ENCODE measurements around the gene MBTPS1. TPM values are rescaled to one million over a fixed set of nuclear protein-coding genes. Genes with fewer than 3 reads are reported as not detected.

Gene MBTPS1
- total RNA-seq, 3 donors from 2014 or later (not counting 1 experiment from before 2014, with no cell fraction given), result 85.2 to 124 (median 113) TPM

DNA sequence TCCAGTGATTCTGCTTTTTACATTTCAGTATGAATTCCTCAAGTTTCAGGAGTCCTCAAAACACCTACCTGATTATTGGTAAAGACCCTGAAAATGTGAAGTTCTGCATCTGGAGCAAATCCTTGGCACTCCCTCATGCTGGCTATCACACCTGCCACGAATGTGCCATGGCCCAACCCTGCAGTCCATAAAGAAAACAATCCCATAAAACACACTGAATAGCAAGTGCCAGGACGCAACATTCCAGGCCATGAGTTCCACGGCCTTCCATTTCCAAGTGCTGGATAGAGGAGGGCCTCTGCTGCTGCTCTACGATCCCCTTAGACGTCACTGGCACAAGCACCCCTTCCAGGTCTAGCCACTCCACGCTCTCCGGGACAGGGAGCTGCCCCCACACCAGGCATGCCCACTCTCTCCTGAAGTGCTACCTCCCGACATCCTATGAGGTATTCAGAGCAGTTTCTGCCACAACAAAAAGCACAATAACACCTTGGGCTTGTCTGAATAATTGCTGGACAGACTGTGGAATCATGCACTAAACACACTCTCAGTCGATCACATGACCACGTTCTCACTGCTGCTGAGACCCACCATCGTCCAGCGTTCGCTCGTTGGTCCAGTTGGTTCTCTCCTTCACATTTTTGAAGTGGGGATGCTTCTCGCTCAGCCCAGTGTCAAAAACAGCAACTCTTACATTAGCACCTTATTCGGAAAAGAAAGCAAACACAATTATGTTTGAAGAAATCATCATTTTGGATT lies 23.4 kb downstream of the MBTPS1 start:
- intact Hi-C loops (cut with micrococcal nuclease), result no loop called here
- Histone ChIP-seq H3K27me3 (ENCODE audit: control insufficient read depth, insufficient read depth, low read length) (no peaks in the 10 kb centered on the region), H3K9me3 (ENCODE audit: control insufficient read depth, insufficient read depth, low read length) (no peaks in the 10 kb centered on the region), H3K4me1 (ENCODE audit: control insufficient read depth, insufficient read depth, low read length) (peaks cover 9% of the 10 kb centered on the region), H3K36me3 (ENCODE audit: control insufficient read depth, insufficient read depth, low read length) (peaks cover 77% of the 10 kb centered on the region), H3K4me3 (ENCODE audit: low read length) (no peak overlapping the region), H3K27ac (ENCODE audit: low read length) (no peak overlapping the region)
- Mint-ChIP-seq H3K27ac (no peak overlapping the region), H3K4me1 (peaks cover 12 to 16% of the 10 kb centered on the region in 2 donors), H3K4me3 (no peak overlapping the region), H3K27me3 (ENCODE audit: low read depth in 2 of 2) (no peaks in the 10 kb centered on the region), H3K9me3 (no peaks in the 10 kb centered on the region), H3K36me3 (peaks cover 45% of the 10 kb centered on the region)
- ATAC-seq (no peak), DNase-seq (no peak)
- TF ChIP-seq, protein P1, sequence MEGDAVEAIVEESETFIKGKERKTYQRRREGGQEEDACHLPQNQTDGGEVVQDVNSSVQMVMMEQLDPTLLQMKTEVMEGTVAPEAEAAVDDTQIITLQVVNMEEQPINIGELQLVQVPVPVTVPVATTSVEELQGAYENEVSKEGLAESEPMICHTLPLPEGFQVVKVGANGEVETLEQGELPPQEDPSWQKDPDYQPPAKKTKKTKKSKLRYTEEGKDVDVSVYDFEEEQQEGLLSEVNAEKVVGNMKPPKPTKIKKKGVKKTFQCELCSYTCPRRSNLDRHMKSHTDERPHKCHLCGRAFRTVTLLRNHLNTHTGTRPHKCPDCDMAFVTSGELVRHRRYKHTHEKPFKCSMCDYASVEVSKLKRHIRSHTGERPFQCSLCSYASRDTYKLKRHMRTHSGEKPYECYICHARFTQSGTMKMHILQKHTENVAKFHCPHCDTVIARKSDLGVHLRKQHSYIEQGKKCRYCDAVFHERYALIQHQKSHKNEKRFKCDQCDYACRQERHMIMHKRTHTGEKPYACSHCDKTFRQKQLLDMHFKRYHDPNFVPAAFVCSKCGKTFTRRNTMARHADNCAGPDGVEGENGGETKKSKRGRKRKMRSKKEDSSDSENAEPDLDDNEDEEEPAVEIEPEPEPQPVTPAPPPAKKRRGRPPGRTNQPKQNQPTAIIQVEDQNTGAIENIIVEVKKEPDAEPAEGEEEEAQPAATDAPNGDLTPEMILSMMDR (IDR thresholded peaks at IDR 0.05), result no peak
- 97% methylated on average over 16 of the region's 16 CpGs for WGBS (ENCODE audit: insufficient coverage)

DNA sequence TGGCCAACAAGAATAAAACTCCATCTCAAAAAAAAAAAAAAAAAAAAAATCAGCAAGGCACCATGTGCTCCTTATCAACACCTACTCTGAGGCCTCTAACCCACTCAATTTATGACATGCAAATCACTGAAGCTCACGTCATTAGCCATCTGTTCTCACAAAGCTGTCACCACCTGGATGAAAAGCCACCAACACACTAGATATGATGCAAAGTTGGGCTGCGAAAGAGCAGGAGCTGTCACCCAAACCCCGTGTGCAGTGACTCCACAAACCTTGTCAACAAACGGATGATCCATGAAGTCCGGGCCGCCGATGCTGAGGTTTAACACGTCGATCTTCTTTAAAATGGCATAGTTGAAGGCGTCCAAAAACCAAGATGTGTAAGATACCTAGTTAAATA lies 25.3 kb downstream of the MBTPS1 start:
- no peak overlapping the region for H3K4me3 ChIP-seq (ENCODE audit: low read length)
- 90% methylated on average over 9 of the region's 10 CpGs for WGBS (ENCODE audit: insufficient coverage)
- H3K4me1 ChIP-seq (ENCODE audit: control insufficient read depth, insufficient read depth, low read length), result peaks cover 15% of the 10 kb centered on the region
- no peaks in the 10 kb centered on the region for H3K27me3 ChIP-seq (ENCODE audit: control insufficient read depth, insufficient read depth, low read length)
- no peak overlapping the region for H3K27ac ChIP-seq (ENCODE audit: low read length)
- Mint-ChIP-seq H3K4me3 (no peak overlapping the region), H3K27ac (no peak overlapping the region), H3K9me3 (no peaks in the 10 kb centered on the region), H3K36me3 (peaks cover 45% of the 10 kb centered on the region), H3K4me1 (peaks cover 17 to 24% of the 10 kb centered on the region in 2 donors), H3K27me3 (ENCODE audit: low read depth in 2 of 2) (no peaks in the 10 kb centered on the region)
- no peak for ATAC-seq
- TF ChIP-seq, protein P1 (IDR thresholded peaks at IDR 0.05), result no peak
- H3K9me3 ChIP-seq (ENCODE audit: control insufficient read depth, insufficient read depth, low read length), result no peaks in the 10 kb centered on the region
- H3K36me3 ChIP-seq (ENCODE audit: control insufficient read depth, insufficient read depth, low read length), result peaks cover 72% of the 10 kb centered on the region
- intact Hi-C loops (cut with micrococcal nuclease), result no loop called here
- no peak for DNase-seq

DNA sequence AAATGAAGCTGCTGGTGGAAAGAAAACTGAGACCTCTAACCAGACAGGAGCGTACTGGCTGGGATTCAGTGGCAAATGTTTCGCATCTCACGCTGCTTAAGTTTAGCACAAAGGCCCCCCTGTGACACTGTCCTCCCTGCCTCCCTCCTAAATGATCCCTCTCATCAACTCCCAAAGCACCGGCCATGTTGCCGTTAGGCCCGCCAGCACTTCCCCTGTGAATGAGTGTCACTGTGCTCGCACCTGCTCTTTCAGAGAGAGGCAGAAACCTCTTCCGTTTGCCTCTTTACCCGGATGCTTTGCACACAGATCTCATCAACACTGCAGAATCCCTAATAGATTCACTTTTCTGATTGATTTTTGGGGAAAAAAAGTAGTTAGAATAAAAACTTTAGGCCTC lies 26.5 kb downstream of the MBTPS1 start:
- Histone ChIP-seq H3K36me3 (ENCODE audit: control insufficient read depth, insufficient read depth, low read length) (peaks cover 67% of the 10 kb centered on the region), H3K27me3 (ENCODE audit: control insufficient read depth, insufficient read depth, low read length) (no peaks in the 10 kb centered on the region), H3K4me3 (ENCODE audit: low read length) (no peak overlapping the region), H3K27ac (ENCODE audit: low read length) (no peak overlapping the region), H3K9me3 (ENCODE audit: control insufficient read depth, insufficient read depth, low read length) (no peaks in the 10 kb centered on the region), H3K4me1 (ENCODE audit: control insufficient read depth, insufficient read depth, low read length) (peaks cover 22% of the 10 kb centered on the region)
- intact Hi-C loops (cut with micrococcal nuclease), result no loop called here
- no peak for DNase-seq
- Mint-ChIP-seq H3K4me3 (no peak overlapping the region), H3K27me3 (ENCODE audit: low read depth in 2 of 2) (no peaks in the 10 kb centered on the region), H3K36me3 (peaks cover 45% of the 10 kb centered on the region), H3K27ac (no peak overlapping the region), H3K9me3 (no peaks in the 10 kb centered on the region), H3K4me1 (peaks cover 21 to 31% of the 10 kb centered on the region in 2 donors)
- 94% methylated on average over 7 of the region's 9 CpGs for WGBS (ENCODE audit: insufficient coverage)
- TF ChIP-seq, protein P1 (IDR thresholded peaks at IDR 0.05), result no peak
- ATAC-seq, result no peak

Data from natural killer cell (primary cell).